Natural killer cell (primary cell): ENCODE results near the gene PDC. TPM values are rescaled to one million over a fixed set of nuclear protein-coding genes. Genes with fewer than 3 reads are reported as not detected.

Source experiments
- ATAC-seq, 3 donors: fragments of 150-1000 bp in 2 of 3; fragments of 200-7000 bp in 1 of 3; cut with Tn5 transposase; 1 replicate in 1 of 3; 2 replicates in 2 of 3; pipeline ENCODE4 v1.10.0; 2021; ENCODE audit warnings: mild to moderate bottlenecking in 2 of 3, moderate library complexity in 2 of 3
- DNase-seq, 2 donors: peaks; one replicate each; pipeline versions ENCODE4 v3.0.0 to v3.0.0-alpha.2; 2013 to 2021; ENCODE audit warnings: mixed read lengths in 1 of 2
- H3K27ac ChIP-seq: one replicate; pipeline ENCODE4 v1.5.1; 2013; ENCODE audit warnings: mild to moderate bottlenecking, low read length
- H3K27me3 ChIP-seq: one replicate; pipeline ENCODE4 v1.6.1; 2013; ENCODE audit warnings: low read length; ENCODE audit not compliant: control insufficient read depth, insufficient read depth
- H3K36me3 ChIP-seq: one replicate; pipeline ENCODE4 v1.6.1; 2013; ENCODE audit warnings: low read length; ENCODE audit not compliant: control insufficient read depth, insufficient read depth
- H3K4me1 ChIP-seq: one replicate; pipeline ENCODE4 v1.6.1; 2013; ENCODE audit warnings: low read length; ENCODE audit not compliant: control insufficient read depth, insufficient read depth
- H3K4me3 ChIP-seq: one replicate; pipeline ENCODE4 v1.5.1; 2013; ENCODE audit warnings: low read length
- H3K9me3 ChIP-seq: one replicate; pipeline ENCODE4 v1.6.1; 2013; ENCODE audit warnings: low read length; ENCODE audit not compliant: control insufficient read depth, insufficient read depth
- H3K27ac Mint-ChIP-seq, 2 donors: one replicate each; pipeline ENCODE4 v1.8.0; 2022; ENCODE audit warnings: mild to moderate bottlenecking in 2 of 2, mixed read lengths in 2 of 2, moderate library complexity in 1 of 2
- H3K27me3 Mint-ChIP-seq, 2 donors: one replicate each; pipeline ENCODE4 v1.8.0; 2022; ENCODE audit warnings: low read depth in 2 of 2, mixed read lengths in 2 of 2
- H3K36me3 Mint-ChIP-seq: one replicate; pipeline ENCODE4 v1.8.0; 2022; ENCODE audit warnings: mixed read lengths
- H3K4me1 Mint-ChIP-seq, 2 donors: one replicate each; pipeline ENCODE4 v1.8.0; 2022; ENCODE audit warnings: mixed read lengths in 2 of 2
- H3K4me3 Mint-ChIP-seq: one replicate; pipeline ENCODE4 v1.8.0; 2022; ENCODE audit warnings: mild to moderate bottlenecking, moderate library complexity, mixed read lengths
- H3K9me3 Mint-ChIP-seq, 2 donors: one replicate each; pipeline ENCODE4 v1.8.0; 2022; ENCODE audit warnings: mixed read lengths in 2 of 2
- WGBS: methylation state at CpG from one replicate; pipeline ENCODE4 v1.1.7; 2013; ENCODE audit warnings: missing lambda C conversion rate; ENCODE audit not compliant: insufficient coverage; 5-methylcytosine and 5-hydroxymethylcytosine counted together
- intact Hi-C: fragments of 100-400 bp; cut with micrococcal nuclease; formaldehyde crosslinking; loops from one replicate; pipeline ENCODE4 v1.14.2; 2022
- total RNA-seq, 4 donors: library from RNA; stranded (reverse); fragments of 120-200 nt in 1 of 4; gene quantifications; one replicate each; pipeline versions ENCODE4 v1.2.3 to v1.2.4, GENCODE V29; 2013 to 2022
- TF ChIP-seq, protein P1 (sequence below): fragments of 200-600 bp; IDR thresholded peaks from one replicate; pipeline ENCODE4 v1.8.0; 2022; ENCODE audit warnings: antibody characterized with exemption

The PDC gene
- total RNA-seq, 3 donors from 2014 or later (not counting 1 experiment from before 2014, with no cell fraction given): not detected

DNA sequence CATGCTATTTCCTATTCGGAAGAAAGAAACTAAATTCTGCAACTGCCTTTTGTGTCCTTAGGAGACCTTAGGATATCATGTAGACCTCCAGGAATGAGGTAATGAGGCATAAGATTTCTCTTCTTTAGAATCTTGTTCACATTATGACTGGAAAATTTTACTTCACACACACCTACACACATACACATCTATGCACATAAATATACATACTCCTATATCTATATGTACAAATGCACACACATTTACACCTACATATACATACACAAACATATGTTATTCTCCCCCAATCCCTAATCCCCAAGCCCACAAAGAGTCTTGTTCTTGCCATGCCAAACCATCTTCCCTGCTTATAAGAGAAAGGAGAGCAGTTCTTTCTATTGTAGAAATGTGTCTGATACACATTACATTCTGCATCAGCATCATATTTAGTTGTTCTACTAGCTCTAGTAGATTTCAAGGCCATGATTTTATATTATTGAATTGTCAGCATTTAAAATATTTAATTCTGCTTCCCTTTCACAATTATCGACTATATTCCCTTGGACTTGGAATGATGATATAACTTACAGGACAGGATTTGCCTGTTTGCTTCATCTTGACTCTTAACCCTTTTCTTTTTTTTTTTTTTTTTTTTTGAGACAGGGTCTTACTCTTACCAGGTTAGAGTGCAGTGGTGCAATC is 35.4 kb upstream of the PDC start:
- no peak for DNase-seq
- Histone ChIP-seq H3K27me3 (no peaks in the 10 kb centered on the region), H3K27ac (no peak overlapping the region), H3K9me3 (no peaks in the 10 kb centered on the region), H3K4me1 (no peaks in the 10 kb centered on the region), H3K4me3 (no peak overlapping the region), H3K36me3 (no peaks in the 10 kb centered on the region)
- Mint-ChIP-seq H3K27ac (no peak overlapping the region), H3K4me3 (no peak overlapping the region), H3K4me1 (no peaks in the 10 kb centered on the region), H3K36me3 (no peaks in the 10 kb centered on the region), H3K9me3 (no peaks in the 10 kb centered on the region), H3K27me3 (no peaks in the 10 kb centered on the region)
- 96% methylated on average over 2 of the region's 2 CpGs for WGBS
- intact Hi-C loops: no loop called here
- ATAC-seq: no peak
- TF ChIP-seq, protein P1, sequence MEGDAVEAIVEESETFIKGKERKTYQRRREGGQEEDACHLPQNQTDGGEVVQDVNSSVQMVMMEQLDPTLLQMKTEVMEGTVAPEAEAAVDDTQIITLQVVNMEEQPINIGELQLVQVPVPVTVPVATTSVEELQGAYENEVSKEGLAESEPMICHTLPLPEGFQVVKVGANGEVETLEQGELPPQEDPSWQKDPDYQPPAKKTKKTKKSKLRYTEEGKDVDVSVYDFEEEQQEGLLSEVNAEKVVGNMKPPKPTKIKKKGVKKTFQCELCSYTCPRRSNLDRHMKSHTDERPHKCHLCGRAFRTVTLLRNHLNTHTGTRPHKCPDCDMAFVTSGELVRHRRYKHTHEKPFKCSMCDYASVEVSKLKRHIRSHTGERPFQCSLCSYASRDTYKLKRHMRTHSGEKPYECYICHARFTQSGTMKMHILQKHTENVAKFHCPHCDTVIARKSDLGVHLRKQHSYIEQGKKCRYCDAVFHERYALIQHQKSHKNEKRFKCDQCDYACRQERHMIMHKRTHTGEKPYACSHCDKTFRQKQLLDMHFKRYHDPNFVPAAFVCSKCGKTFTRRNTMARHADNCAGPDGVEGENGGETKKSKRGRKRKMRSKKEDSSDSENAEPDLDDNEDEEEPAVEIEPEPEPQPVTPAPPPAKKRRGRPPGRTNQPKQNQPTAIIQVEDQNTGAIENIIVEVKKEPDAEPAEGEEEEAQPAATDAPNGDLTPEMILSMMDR: no peak

GRCh38 chr1:186494832-186495271 is 33.9 kb upstream of the PDC start:
- TF ChIP-seq, protein P1: no peak
- intact Hi-C loops: no loop called here
- Mint-ChIP-seq H3K4me1 (no peaks in the 10 kb centered on the region), H3K27ac (no peak overlapping the region), H3K27me3 (no peaks in the 10 kb centered on the region), H3K9me3 (no peaks in the 10 kb centered on the region), H3K36me3 (no peaks in the 10 kb centered on the region), H3K4me3 (no peak overlapping the region)
- Histone ChIP-seq H3K4me1 (no peaks in the 10 kb centered on the region), H3K27ac (no peak overlapping the region), H3K4me3 (no peak overlapping the region), H3K27me3 (no peaks in the 10 kb centered on the region), H3K36me3 (no peaks in the 10 kb centered on the region), H3K9me3 (no peaks in the 10 kb centered on the region)
- WGBS: 67% methylated on average over 2 of the region's 2 CpGs
- no peak for ATAC-seq
- no peak for DNase-seq

- Histone ChIP-seq H3K27me3 (no peaks in the 10 kb centered on the region), H3K27ac (no peak overlapping the region), H3K36me3 (no peaks in the 10 kb centered on the region), H3K4me3 (no peak overlapping the region), H3K9me3 (no peaks in the 10 kb centered on the region), H3K4me1 (no peaks in the 10 kb centered on the region)
- H3K36me3 Mint-ChIP-seq: no peaks in the 10 kb centered on the region
- no peaks in the 10 kb centered on the region for H3K27me3 Mint-ChIP-seq
- intact Hi-C loops: no loop called here
- H3K4me1 Mint-ChIP-seq: no peaks in the 10 kb centered on the region
- no peak for ATAC-seq
- no peaks in the 10 kb centered on the region for H3K9me3 Mint-ChIP-seq
- no peak overlapping the region for H3K27ac Mint-ChIP-seq
- DNase-seq: no peak
- no peak overlapping the region for H3K4me3 Mint-ChIP-seq
- TF ChIP-seq, protein P1: no peak
- 94% methylated on average over 6 of the region's 7 CpGs for WGBS
These were observed 31.8 kb upstream of the PDC start for GRCh38 chr1:186492531-186493291.
